Stimulated activated CD4-positive, alpha-beta T cell treated with anti-CD3 and anti-CD28 coated beads, TNF-alpha, amount 100 ng/mL, for 4 hours (primary cell): ENCODE results near the gene GPHA2.
A peak's percentile ranks its signal among the peaks of the same experiment; 100 is the strongest.

ENCODE experiments used
- DNase-seq, 3 experiments: peaks; one replicate each; pipeline ENCODE4 v3.0.0-alpha.2; 2020; ENCODE audit warnings: low read depth in 3 of 3

GPHA2 gene

DNA sequence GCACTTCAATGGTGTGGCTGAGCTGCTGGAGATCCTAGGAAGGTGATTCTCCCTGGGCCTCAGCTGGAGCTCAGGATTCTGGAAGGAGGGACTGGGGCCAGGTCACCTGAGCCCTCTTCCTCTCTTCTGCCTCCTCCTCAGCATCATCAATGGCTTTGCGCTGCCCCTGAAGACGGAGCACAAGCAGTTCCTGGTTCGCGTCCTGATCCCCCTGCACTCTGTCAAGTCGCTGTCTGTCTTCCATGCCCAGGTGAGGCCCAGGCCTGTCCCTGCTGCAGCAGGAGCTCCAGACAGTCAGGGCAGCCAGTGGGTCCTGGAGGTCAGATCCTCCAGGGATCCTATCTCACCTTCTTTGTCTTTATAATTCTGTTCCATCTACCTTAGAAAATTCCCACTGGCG lies 5.4 kb downstream of the GPHA2 start:
- DNase-seq = no peak

DNA sequence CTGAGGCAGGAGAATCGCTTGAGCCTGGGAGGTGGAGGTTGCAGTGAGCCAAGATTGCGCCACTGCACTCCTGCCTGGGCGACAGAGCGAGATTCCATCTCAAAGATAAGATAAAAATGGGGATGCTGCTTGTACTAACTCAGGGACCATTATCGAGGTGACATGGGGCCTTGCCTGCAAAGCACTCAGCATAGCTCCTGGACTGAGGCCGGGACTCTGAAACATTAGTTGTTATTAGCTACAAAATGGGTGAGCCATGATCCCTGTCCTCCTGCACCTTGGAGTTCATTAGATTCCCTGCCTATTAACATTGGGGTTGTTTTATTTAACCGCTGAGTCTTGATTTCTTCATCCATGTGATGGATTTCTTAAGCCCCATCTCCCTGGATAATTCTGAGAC lies 6.1 kb downstream of the GPHA2 start:
- no peak for DNase-seq

DNA sequence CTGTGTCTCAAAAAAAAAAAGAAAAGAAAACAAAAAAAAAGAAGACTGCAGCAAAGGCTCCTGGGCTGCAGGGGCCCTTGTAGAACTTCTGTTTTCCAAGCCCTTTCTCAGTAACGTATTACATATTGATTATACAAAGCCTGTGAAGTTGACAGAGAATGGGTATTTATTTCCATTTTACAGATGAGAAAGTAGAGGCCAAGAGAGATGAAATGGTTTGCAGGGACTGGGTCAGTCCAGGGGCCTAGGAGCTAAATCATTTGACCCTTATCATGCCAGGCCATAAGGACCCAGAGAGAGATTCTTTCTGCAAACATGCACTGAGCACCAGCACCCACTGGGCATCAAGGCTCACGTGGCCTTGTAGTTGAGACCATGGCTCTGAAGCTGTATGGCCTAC lies 6.7 kb downstream of the GPHA2 start:
- DNase-seq = no peak

DNA sequence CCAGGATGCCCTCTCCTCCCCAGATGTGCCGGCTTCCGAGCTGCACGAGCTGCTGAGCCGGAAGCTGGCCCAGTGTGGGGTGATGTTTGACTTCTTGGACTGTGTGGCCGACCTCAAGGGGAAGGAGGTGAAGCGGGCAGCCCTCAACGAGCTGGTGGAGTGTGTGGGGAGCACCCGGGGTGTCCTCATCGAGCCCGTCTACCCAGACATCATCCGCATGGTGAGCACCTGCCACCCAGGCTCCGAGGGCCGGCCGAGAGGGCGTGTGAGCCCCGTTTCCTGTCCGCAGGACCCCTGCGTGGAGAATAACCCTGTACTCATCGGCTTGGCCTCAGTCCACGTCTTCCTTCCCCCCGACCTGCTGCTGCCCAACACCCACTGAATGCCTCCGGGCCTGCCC lies 9.0 kb downstream of the GPHA2 start:
- no peak for DNase-seq

DNA sequence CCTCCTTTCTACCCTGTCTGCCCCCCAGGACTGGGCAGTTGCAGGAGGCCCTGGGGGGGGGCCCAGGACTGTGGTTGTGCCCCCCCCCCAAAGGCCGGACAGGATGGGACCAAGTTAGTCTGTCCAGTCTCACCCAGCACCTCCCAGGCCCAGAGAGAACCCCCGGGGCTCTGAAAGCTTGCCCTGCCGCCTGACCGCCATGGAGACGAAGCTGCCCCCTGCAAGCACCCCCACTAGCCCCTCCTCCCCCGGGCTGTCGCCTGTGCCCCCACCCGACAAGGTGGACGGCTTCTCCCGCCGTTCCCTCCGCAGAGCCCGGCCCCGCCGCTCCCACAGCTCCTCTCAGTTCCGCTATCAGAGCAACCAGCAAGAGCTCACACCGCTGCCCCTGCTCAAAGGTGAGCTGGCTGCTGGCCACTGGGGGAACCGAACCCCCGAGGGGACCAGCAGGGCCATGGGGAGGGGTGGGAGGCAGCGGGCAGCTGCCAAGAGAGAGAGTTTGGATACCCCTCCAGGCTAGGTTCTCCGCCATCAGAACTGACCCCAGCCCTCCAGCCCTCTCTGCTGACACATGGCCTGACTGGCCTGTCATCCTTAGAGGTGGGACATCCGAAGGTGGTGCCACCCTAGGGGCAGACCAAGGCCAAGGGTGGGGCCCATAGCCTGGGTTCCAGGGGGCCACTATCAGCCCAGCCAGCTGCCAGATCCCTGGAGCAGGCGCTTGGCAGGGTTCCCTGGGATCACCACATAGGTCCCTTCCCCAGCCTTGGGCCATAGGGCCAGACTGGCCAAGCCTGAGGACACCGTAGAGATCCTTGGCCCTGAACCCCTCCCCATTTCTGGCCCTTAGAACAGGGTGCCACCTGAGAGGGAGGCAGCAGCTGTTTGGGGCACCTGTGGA lies 9.9 kb downstream of the GPHA2 start:
- DNase-seq = no peak

DNA sequence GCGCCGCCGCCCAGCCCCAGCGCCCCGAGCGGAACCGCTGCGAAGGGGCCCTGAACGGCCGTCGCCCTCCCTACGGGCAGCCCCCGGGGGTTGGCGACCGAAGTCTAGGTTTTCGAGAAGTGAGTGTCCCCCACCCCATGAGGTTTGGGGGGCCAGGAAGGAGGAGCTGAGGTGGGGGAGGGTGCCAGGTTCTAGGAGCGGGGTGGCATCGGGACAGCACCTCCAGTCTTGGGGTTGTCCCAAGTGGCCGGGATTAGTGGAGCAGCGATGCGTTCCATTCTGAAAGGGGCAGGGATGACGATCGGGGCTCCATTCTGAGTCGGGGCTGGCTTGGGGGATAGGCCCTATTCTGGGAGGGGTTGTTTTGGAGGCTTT lies 10.8 kb downstream of the GPHA2 start:
- DNase-seq = no peak

DNA sequence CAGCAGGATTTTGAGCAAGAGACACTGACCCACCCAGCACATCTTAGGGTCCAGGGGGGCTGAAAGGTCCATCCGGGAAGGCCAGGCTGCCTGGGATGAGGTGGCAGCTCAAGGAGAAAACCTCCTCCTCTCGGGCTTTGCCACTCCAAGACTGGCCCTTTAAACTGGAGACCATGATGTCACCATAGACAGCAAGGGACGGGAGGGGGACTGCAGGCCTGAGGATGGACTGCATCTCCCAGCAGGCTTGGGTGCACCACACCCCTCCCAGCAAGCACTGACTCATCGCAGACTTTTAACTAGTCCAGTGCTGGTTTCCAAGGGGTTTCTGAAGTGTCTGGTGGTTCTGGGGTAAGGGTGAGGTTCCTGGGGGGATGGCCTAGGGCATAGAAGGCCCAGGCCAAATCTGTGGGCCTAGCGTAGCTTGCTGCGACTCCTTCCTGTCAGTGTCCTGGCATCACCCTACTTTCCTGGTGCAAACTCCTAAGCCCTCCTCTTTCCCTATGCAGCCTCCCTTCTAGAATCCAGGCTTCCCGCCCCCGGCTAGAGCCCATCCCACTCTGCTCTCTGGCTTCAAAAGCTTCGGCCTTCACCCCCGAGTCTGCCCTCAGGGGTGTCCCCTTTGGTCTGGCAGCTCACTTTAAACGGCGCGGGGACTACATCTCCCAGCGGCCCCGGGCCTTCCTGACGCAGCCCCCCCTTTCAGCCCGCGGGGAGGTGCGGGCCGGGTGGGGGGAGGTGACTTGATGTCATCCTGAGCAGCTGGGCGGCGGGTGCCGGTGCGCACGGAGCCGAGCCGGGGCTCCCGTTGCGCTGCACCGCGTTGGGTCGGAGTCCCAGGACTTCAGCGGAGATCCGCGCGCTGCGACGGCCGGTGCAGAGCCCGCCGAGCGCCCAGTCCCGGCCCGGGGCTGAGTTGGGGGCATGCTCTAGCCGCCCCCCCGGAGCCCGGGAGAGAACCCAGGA lies 11.5 kb downstream of the GPHA2 start, which contains the start of gene PPP2R5B:
Gene PPP2R5B (plus strand): TSS at position 746 of the 966 bp plus-strand sequence. CDS start 1,046 bp downstream, outside the sequence.
- peak; percentile 81 to 86 (median 82) for DNase-seq

DNA sequence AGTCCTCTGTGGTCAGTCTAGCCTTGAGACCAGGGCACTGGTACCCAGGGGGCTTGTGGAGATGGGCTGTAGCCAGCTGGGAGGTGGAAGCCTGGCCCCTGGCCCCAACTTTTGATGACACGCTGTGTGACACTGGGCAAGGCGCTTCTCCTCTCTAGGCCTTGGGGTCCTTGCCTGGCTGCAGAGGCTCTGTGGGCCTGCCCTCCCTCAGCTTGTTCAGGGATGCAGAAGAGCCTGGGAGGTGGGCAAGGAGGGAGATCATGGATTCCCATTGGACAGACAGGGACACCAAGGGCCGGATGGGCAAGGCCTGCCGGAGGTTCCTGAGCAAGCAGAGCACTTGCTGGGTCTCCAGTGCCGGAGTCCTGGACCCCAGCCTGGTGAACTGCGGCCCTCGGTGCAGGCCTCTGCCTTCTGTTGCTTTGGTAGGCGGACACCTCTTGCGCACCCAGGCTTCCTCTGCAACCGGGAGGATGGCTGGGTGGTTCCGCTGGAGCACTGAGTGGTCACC lies 12.5 kb downstream of the GPHA2 start:
- DNase-seq = no peak

DNA sequence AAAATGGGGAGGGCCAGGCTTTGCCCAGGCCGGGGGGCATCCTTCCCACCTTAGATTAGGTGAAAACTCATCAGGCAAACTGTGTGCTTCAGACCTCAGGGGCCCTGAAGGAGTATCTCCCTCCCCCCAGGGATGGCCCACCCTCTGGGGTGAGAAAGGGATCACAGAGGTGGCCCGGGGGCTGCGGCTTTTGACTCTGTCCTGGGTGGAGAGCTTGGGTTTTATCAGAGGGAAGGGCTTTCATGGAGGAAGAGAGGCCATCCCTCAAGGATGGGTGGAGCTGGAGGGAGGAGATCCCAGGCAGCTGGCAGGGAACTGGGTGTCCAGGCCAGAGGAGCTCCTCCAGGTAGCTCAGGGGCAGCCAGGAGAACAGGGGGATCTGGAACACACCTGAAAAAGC lies 14.3 kb downstream of the GPHA2 start:
- no peak for DNase-seq

DNA sequence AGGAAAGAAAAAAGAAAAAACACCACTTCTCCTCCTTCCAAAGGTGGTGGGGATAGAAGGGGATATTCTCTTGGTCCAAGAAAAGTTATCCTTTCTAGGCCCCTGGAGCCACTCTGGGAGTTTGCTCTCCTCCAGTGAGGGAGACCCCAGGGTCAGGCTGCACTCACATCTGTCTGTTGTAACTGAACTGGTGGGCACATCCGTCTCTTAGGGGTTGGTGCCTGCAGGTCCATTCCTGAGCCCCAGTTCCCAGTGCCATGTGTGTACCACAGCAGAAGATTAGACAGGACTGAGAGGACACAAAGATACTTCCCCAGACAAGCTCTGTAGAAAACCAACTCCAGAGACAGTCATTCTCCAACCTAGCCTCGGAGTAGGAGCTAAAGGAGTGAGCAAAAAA lies 15.6 kb downstream of the GPHA2 start:
- DNase-seq = no peak

DNA sequence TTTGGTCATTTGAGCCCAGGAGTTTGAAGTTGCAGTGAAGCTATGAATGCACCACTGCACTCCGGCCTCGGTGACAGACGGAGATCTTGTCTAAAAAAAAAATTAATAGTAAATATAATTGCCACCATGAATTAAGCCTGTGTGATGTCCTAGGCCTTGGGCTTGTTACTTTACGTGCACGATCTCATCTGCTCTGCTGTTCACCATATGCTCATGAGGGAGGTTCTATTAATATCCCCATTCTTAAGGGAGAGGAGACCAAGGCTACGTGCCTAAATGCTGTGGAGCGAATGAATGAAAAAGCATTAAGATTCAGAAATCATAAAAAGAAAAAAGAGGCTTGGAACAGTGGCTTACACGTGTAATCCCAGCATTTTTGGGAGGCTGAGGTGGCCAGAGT lies 16.1 kb downstream of the GPHA2 start:
- DNase-seq = no peak

DNA sequence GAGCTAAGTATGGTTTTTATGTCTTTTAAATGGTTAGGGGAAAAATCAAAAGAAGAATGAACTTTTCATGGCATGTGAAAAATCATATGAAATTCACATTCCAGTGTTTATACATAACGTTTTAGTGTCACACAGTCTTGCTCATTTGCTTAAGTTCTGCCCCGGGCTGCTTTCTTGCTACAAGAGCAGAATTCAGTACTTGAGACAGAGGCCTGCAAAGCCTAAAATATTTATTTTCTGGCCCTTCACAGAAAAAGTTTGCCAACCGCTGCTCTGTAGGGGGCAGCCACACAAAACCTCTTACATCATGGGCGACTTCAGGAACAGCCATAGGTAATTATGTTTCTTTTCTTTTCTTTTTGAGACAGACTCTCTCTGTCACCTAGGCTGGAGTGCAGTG lies 17.7 kb downstream of the GPHA2 start:
- no peak for DNase-seq

DNA sequence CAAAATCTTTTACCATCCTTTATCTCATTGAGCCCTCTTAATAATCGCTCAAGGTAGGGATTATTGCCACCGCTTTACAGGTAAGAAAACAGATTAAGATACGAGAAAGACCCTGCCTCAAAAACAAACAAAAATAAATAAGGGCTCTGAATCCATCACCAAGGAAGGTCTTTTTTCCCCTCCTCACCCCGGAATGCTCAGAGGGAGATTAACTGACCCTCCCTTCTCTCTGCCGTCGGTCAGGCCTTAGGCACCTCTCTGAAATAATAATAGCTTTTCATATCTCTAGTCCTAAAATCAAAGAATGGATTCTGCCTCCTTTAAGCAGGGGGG lies 18.1 kb downstream of the GPHA2 start:
- DNase-seq = no peak

DNA sequence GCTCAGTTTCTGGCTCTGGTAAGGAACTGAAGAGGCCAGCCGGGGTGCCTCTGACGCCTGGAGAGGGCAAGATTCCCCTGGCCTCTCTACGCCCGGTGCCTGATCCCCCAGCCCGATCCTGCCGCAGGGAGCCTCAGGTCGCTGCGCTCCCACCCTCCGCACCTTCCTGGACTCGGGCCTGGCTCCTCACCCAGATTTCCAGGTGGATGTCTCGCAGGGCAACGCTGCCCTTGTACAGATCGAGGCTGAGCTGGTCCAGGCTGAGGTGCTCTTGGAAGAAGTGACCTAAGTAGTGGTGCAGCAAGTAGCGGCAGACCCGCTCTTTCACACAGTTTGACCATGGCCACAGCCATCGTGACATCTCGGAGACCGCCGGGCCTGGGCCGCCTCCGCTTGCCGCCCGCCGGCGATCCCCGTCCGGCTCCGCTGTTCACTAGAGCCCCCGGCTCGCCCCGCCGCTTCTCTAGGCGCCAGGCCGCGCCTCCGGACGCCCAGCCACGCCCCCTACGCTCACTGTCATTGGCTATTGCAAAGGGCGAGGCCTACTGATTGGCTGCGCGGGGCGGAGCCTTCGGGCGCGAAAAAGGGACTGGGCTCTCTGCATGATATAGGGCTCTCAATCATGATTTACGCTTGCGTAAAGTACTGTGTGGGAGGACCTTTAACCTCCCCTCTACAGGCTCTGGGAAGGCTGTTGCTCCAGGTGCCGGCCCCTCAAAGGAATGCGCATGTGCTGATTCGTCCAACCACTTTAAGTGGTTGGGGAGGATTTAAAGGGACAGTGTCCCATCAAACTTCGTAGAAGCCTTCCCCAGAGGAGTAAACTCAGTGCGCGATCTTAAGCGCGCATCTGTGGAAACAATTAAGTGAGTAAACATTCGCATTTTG lies 18.7 kb downstream of the GPHA2 start, which contains the start of gene ATG2A:
Gene ATG2A (minus strand): TSS at position 435 of the 888 bp plus-strand sequence. CDS start 74 bp downstream, at position 361.
- peak; percentile 96 to 98 (median 97) for DNase-seq

DNA sequence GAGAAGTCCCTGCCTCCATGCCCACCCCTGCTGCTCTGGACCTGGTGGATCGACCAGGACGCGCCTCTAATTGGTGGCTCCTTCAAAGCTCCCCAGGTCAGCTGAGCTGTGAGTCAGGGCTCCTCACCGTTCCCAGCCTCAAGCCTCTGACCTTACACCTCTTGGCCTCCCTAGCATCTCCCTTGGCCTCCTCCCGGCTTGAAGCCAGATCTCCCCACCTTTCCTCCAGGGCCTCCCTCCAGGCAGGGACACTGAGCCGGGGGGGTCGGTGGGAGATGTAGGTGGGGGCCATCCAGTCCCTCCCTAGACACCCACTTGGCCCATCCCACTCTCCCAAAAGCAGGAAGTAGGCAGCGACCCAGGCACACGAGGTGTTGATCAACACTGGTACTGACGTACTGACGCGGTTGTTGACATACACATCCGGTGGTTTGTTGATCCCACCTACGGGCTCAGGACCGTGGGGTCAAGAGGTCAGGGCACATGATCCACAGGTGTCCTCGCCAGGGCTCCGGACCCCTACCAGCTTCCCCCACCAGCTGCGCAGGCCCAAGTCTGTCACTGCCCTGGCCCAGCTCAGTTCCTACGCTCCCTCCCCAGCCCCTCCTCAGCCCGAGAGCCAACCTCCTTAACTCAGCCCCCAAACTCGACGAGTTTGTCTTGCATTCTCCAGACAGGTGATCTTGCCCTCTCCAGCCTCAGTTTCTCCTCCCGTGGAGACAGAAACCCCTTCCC lies 19.5 kb downstream of the GPHA2 start:
- no peak for DNase-seq

DNA sequence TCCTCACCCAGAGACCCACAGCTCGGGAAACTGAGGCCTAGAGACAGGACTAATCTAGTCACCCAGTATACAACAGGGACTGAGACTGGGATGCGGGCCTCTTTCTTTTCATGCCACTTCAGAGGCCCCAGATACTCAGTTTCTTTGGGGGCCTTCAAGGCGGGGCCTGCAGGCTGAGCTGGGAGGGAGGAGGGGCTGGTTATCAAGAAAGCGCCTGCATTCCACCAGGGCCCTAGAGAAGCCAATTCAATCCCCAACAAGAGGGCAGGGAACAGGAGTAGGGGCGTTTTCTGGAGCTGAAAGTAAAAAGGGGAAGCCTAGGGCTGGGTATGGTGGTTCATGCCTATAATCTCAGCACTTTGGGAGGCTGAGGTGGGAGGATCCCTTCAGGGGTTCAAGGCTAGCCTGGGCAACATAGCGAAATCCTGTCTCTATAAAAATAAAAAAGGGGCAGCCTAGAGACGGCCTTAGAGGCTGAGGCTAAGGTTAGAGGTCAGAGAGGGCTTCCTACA lies 20.3 kb downstream of the GPHA2 start:
- no peak for DNase-seq

DNA sequence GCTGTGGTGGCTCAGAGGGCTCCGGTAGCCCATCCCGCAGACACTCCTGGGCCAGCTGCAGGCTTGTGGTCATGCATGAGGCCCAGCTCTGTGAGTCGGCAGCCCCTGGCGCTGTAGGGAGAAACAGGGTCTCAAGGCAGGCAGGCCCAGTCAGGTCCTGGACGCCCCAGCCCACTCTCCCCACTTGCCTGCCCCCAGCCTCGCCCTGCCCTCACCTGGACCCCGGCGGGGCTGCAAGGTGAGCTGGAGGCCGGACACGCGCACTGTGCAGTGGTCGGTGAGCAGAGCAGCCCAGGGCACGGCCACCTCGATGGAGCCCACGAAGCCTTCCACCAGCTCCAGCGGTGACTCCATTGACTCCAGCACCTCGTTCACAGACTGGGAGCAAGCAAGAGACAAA lies 21.6 kb downstream of the GPHA2 start:
- DNase-seq = no peak

DNA sequence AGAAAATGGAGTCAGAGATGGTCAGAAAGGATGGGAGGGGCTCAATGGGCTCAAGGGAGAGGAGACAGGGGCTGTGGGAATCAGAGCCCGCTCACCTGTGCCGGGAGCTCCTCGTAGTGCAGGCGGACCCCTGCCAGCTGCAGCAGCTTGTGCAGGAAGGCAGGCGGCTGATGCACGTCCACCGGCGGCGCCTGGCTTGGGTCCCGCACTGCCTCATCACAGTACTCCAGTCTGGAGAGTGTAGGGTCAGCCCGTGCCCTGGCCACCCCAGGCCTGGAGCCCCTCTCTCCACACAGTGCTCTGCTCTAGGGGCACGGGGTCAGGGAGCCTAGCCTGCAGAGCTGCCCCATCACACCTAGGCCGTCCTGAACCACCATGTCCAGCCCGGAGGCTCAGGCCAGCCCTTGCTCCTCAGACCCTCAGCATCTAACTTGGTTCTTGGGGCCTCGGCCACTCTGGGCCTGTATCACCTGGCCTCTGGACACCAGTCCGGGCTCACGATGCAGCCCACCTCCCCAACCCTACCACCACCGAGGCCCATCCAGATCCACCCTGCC lies 22.4 kb downstream of the GPHA2 start:
- no peak for DNase-seq

DNA sequence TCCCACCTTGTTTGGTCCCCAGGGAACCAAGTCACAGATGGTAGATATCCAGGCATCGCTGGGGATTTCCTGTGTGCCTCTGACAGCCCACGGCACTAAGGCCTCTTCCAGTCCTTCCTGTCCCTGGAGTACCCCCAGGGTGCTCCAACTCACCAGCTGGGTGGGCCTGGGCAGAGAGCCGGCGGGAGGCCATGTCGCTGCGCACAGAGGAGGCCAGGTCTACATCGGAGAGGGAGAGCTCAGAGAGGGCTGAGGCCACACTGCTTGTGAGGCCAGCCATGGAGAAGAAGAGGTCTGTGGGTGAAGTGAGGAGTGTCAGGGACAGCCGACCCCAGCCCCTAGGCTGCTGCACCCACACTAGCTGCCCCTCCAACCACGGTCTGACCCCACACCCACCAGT lies 24.0 kb downstream of the GPHA2 start:
- DNase-seq = no peak

DNA sequence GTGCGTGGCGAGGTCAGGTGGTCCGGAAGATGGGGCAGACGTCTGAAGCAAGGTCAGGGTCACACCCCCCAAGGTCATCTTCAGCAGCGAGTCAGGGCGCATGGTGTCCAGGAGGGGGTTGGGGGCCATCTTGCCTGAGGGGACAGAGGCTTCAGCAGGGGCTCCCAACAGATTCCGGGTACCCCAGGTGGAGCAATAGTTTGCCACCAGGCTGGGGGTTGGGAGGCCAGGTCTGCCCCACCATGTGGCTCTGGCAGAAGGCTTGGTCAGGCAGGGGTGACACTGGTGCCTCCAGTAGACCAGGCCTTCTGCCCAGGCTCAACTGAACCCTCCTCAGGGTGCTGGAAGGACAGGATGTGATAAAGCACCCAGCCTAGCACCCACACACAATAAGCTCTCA lies 24.6 kb downstream of the GPHA2 start:
- no peak for DNase-seq
